ENCODE measurements around the gene SENP2. TPM values are rescaled to one million over a fixed set of nuclear protein-coding genes. Genes with fewer than 3 reads are reported as not detected.
"Not testable (repeated sequence)": the region's sequence is repeated elsewhere in the genome, so short reads cannot be mapped to it uniquely, and the experiment has no call there.

SENP2 gene
- total RNA-seq, 1 donor from 2014 or later, result 52.3 TPM

DNA sequence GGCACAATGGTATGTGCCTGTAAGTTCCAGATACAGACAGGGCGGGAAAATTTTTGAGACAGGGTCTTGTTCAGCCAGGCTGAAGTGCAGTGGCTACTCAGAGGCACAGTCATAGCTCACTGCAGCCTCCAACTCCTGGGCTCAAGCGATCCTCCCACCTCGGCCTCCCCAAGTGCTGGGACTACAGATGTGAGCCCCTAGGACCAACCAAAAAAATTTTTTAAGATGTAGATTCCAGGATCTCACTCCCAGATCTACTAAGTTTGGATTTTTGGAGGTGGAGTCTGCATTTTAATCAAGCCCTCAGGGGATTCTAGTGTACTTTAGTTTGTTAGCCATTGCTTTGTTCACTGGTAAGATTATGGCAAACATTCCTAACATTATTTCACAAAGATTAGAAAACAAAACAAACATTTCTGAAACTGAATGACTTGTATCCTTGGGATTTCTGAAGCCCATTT, 36.4 kb upstream of the SENP2 start:
- Mint-ChIP-seq H3K27ac (no peak overlapping the region), H3K27me3 (no peaks in the 10 kb centered on the region), H3K9me3 (ENCODE audit: low read depth) (no peaks in the 10 kb centered on the region), H3K4me3 (ENCODE audit: low read depth) (no peak overlapping the region), H3K4me1 (ENCODE audit: low read depth) (peaks cover 10% of the 10 kb centered on the region), H3K36me3 (ENCODE audit: insufficient read depth) (no peaks in the 10 kb centered on the region)
- no peak for DNase-seq (ENCODE audit: low spot score, unreplicated experiment)
- TF ChIP-seq, protein P1, sequence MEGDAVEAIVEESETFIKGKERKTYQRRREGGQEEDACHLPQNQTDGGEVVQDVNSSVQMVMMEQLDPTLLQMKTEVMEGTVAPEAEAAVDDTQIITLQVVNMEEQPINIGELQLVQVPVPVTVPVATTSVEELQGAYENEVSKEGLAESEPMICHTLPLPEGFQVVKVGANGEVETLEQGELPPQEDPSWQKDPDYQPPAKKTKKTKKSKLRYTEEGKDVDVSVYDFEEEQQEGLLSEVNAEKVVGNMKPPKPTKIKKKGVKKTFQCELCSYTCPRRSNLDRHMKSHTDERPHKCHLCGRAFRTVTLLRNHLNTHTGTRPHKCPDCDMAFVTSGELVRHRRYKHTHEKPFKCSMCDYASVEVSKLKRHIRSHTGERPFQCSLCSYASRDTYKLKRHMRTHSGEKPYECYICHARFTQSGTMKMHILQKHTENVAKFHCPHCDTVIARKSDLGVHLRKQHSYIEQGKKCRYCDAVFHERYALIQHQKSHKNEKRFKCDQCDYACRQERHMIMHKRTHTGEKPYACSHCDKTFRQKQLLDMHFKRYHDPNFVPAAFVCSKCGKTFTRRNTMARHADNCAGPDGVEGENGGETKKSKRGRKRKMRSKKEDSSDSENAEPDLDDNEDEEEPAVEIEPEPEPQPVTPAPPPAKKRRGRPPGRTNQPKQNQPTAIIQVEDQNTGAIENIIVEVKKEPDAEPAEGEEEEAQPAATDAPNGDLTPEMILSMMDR (IDR thresholded peaks at IDR 0.05; ENCODE audit: unreplicated experiment), result no peak

- H3K27me3 Mint-ChIP-seq, result no peaks in the 10 kb centered on the region
- no peak within 1 kb of the TSS for H3K4me3 Mint-ChIP-seq (ENCODE audit: low read depth)
- no peak for DNase-seq (ENCODE audit: low spot score, unreplicated experiment)
Observed at GRCh38 chr3:185552358-185552877, 33.7 kb upstream of the SENP2 start, which contains the start of gene LIPH. Gene LIPH (minus strand): TSS chr3:185552588. CDS start chr3:185552471, 117 bp downstream.

DNA sequence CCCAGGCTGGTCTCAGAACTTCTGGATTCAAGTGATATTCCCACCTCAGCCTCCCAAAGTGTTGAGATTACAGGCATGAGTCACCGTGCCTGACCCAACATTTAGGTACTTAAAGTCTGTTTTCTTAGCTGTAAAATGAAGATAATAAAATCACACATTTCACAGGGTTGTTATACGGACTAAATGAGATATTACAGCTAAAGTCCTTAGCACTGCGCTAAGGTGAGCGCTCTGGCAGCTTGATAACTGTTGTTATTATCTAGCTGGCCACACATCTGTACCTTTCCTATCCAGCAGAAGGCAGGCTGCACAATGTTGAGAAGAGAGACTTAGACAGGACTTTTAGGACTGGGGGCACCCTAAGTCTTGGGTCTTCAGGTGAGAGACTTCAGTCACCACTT, 31.0 kb upstream of the SENP2 start:
- Mint-ChIP-seq H3K36me3 (ENCODE audit: insufficient read depth) (no peaks in the 10 kb centered on the region), H3K27ac (peak overlapping the region; percentile 74), H3K9me3 (ENCODE audit: low read depth) (no peaks in the 10 kb centered on the region), H3K4me3 (ENCODE audit: low read depth) (no peak overlapping the region), H3K27me3 (peaks cover 7% of the 10 kb centered on the region), H3K4me1 (ENCODE audit: low read depth) (peaks cover 12% of the 10 kb centered on the region)
- no peak for DNase-seq (ENCODE audit: low spot score, unreplicated experiment)
- TF ChIP-seq, protein P1 (IDR thresholded peaks at IDR 0.05; ENCODE audit: unreplicated experiment), result no peak

More at GRCh38 chr3:185552358-185552877, 33.7 kb upstream of the SENP2 start, which contains the start of gene LIPH:
- H3K4me1 Mint-ChIP-seq (ENCODE audit: low read depth), result peaks cover 5% of the 10 kb centered on the region
- TF ChIP-seq, protein P1 (IDR thresholded peaks at IDR 0.05; ENCODE audit: unreplicated experiment), result no peak
- H3K36me3 Mint-ChIP-seq (ENCODE audit: insufficient read depth), result no peaks in the 10 kb centered on the region
- H3K27ac Mint-ChIP-seq, result no peak within 1 kb of the TSS
- no peaks in the 10 kb centered on the region for H3K9me3 Mint-ChIP-seq (ENCODE audit: low read depth)

GRCh38 chr3:185555860-185556347, 30.2 kb upstream of the SENP2 start:
- H3K4me3 Mint-ChIP-seq (ENCODE audit: low read depth), result no peak overlapping the region
- no peaks in the 10 kb centered on the region for H3K36me3 Mint-ChIP-seq (ENCODE audit: insufficient read depth)
- no peaks in the 10 kb centered on the region for H3K9me3 Mint-ChIP-seq (ENCODE audit: low read depth)
- H3K4me1 Mint-ChIP-seq (ENCODE audit: low read depth), result peaks cover 11% of the 10 kb centered on the region
- H3K27me3 Mint-ChIP-seq, result peaks cover 7% of the 10 kb centered on the region
- no peak for DNase-seq (ENCODE audit: low spot score, unreplicated experiment)
- peak overlapping the region; percentile 20 for H3K27ac Mint-ChIP-seq
- TF ChIP-seq, protein P1 (IDR thresholded peaks at IDR 0.05; ENCODE audit: unreplicated experiment), result no peak

GRCh38 chr3:185556640-185557039, 29.5 kb upstream of the SENP2 start:
- H3K36me3 Mint-ChIP-seq (ENCODE audit: insufficient read depth); H3K4me3 Mint-ChIP-seq (ENCODE audit: low read depth); H3K9me3 Mint-ChIP-seq (ENCODE audit: low read depth); DNase-seq (ENCODE audit: low spot score, unreplicated experiment); H3K27me3 Mint-ChIP-seq: not testable (repeated sequence)
- peaks cover 11% of the 10 kb centered on the region for H3K4me1 Mint-ChIP-seq (ENCODE audit: low read depth)
- peak overlapping the region; percentile 62 for H3K27ac Mint-ChIP-seq

DNA sequence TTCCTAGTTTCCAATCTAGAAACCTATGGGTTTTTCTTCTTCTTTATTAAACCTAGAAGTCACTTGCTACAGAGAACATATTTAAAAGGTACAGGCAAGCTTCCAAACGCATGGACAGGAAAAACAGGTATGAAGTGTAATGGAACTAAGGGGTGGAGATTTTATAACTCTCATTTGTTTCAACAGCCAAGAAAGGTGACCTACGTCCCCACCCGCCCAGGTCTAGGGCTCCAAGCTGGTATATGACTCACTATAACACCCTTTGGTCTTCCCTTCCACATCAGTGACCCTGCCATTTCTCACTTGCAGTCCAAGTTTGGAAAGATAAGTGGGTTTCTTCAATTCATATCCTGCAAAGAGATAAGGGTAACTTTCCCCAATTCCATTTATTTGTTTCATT, 27.7 kb upstream of the SENP2 start:
- Mint-ChIP-seq H3K27me3 (peaks cover 7% of the 10 kb centered on the region), H3K9me3 (ENCODE audit: low read depth) (no peaks in the 10 kb centered on the region), H3K27ac (peak overlapping the region; percentile 84), H3K4me3 (ENCODE audit: low read depth) (no peak overlapping the region), H3K4me1 (ENCODE audit: low read depth) (peaks cover 14% of the 10 kb centered on the region), H3K36me3 (ENCODE audit: insufficient read depth) (no peaks in the 10 kb centered on the region)
- DNase-seq (ENCODE audit: low spot score, unreplicated experiment), result no peak
- TF ChIP-seq, protein P1 (IDR thresholded peaks at IDR 0.05; ENCODE audit: unreplicated experiment), result no peak
